NT2/D1 (cell line): ENCODE results near the gene KRTAP10-4.

Experiments
- DNase-seq: peaks from one replicate; pipeline ENCODE4 v3.0.0-alpha.2; 2011; ENCODE audit warnings: low read depth, low spot score
- H3K27me3 ChIP-seq: 2 replicates; pipeline ENCODE4 v1.6.0; 2011; ENCODE audit warnings: mild to moderate bottlenecking; ENCODE audit not compliant: insufficient read length, insufficient read depth
- H3K36me3 ChIP-seq: 2 replicates; pipeline ENCODE4 v1.6.1; 2011; ENCODE audit warnings: mild to moderate bottlenecking, low read length, mixed read lengths; ENCODE audit not compliant: insufficient read depth, insufficient read length
- H3K4me1 ChIP-seq: 2 replicates; pipeline ENCODE4 v1.5.1; 2011; ENCODE audit not compliant: insufficient read depth, insufficient read length
- H3K4me3 ChIP-seq: 2 replicates; pipeline ENCODE4 v1.5.1; 2011; ENCODE audit warnings: low read depth; ENCODE audit not compliant: insufficient read length
- H3K9ac ChIP-seq: 2 replicates; pipeline ENCODE4 v1.6.0; 2011; ENCODE audit warnings: low read depth; ENCODE audit not compliant: insufficient read length
- H3K9me3 ChIP-seq: 2 replicates; pipeline ENCODE4 v1.5.1; 2011; ENCODE audit warnings: mild to moderate bottlenecking, low read length; ENCODE audit not compliant: insufficient read depth
- SUZ12 ChIP-seq: IDR thresholded peaks from 2 replicates; pipeline ENCODE4 v1.6.1; 2011; ENCODE audit not compliant: insufficient read length, insufficient read depth; ENCODE audit errors: extremely low read depth
- YY1 ChIP-seq: IDR thresholded peaks from 2 replicates; pipeline ENCODE4 v1.6.1; 2011; ENCODE audit not compliant: insufficient read length, insufficient read depth
- ZNF274 ChIP-seq: IDR thresholded peaks from 2 replicates; pipeline ENCODE4 v1.6.1; 2011; ENCODE audit warnings: mild to moderate bottlenecking, low read depth, low read length

Gene KRTAP10-4

GRCh38 chr21:44531606-44532564 is 41.6 kb upstream of the KRTAP10-4 start:
- no peak for DNase-seq
- no peaks in the 10 kb centered on the region for H3K36me3 ChIP-seq

GRCh38 chr21:44532712-44533111 is 40.8 kb upstream of the KRTAP10-4 start:
- H3K4me1 ChIP-seq = no peaks in the 10 kb centered on the region

More at GRCh38 chr21:44531606-44532564, 41.6 kb upstream of the KRTAP10-4 start:
- H3K4me1 ChIP-seq = no peaks in the 10 kb centered on the region
- no peak overlapping the region for H3K9ac ChIP-seq
- no peaks in the 10 kb centered on the region for H3K27me3 ChIP-seq
- H3K4me3 ChIP-seq = no peak overlapping the region
- TF ChIP-seq ZNF274 (no peak), YY1 (no peak)
- H3K9me3 ChIP-seq = no peaks in the 10 kb centered on the region

GRCh38 chr21:44533121-44533890 is 40.2 kb upstream of the KRTAP10-4 start:
- no peak overlapping the region for H3K4me3 ChIP-seq
- DNase-seq = no peak
- H3K36me3 ChIP-seq = no peaks in the 10 kb centered on the region
- H3K9ac ChIP-seq = no peak overlapping the region
- H3K27me3 ChIP-seq = no peaks in the 10 kb centered on the region
- H3K4me1 ChIP-seq = no peaks in the 10 kb centered on the region
- no peaks in the 10 kb centered on the region for H3K9me3 ChIP-seq
- no peak for TF ChIP-seq YY1
- no peak for TF ChIP-seq ZNF274
- no peak for TF ChIP-seq SUZ12

More at GRCh38 chr21:44532712-44533111, 40.8 kb upstream of the KRTAP10-4 start:
- no peaks in the 10 kb centered on the region for H3K36me3 ChIP-seq
- H3K9me3 ChIP-seq = no peaks in the 10 kb centered on the region
- no peak for TF ChIP-seq SUZ12
- TF ChIP-seq ZNF274 = no peak
- no peak for TF ChIP-seq YY1
- H3K27me3 ChIP-seq = no peaks in the 10 kb centered on the region
- H3K4me3 ChIP-seq = no peak overlapping the region
- no peak overlapping the region for H3K9ac ChIP-seq
- DNase-seq = no peak

- DNase-seq = no peak
- no peak for TF ChIP-seq YY1
- no peak for TF ChIP-seq SUZ12
- no peak for TF ChIP-seq ZNF274
- H3K36me3 ChIP-seq = no peaks in the 10 kb centered on the region
Observed at GRCh38 chr21:44533891-44534627, 39.5 kb upstream of the KRTAP10-4 start.

GRCh38 chr21:44534688-44535087 is 38.8 kb upstream of the KRTAP10-4 start:
- no peak overlapping the region for H3K4me3 ChIP-seq
- H3K9ac ChIP-seq = no peak overlapping the region
- no peaks in the 10 kb centered on the region for H3K36me3 ChIP-seq
- H3K27me3 ChIP-seq = no peaks in the 10 kb centered on the region
- no peaks in the 10 kb centered on the region for H3K4me1 ChIP-seq
- no peak for TF ChIP-seq YY1
- TF ChIP-seq ZNF274 = no peak
- TF ChIP-seq SUZ12 = no peak
- DNase-seq = no peak
- H3K9me3 ChIP-seq = no peaks in the 10 kb centered on the region

More at GRCh38 chr21:44533891-44534627, 39.5 kb upstream of the KRTAP10-4 start:
- H3K9me3 ChIP-seq = no peaks in the 10 kb centered on the region
- no peak overlapping the region for H3K9ac ChIP-seq
- H3K4me1 ChIP-seq = no peaks in the 10 kb centered on the region
- no peaks in the 10 kb centered on the region for H3K27me3 ChIP-seq
- H3K4me3 ChIP-seq = no peak overlapping the region

GRCh38 chr21:44535963-44536362 is 37.6 kb upstream of the KRTAP10-4 start:
- no peak overlapping the region for H3K9ac ChIP-seq
- no peak for DNase-seq
- no peak for TF ChIP-seq ZNF274
- TF ChIP-seq YY1 = no peak
- no peak for TF ChIP-seq SUZ12
- H3K4me1 ChIP-seq = peaks cover 7% of the 10 kb centered on the region
- no peaks in the 10 kb centered on the region for H3K9me3 ChIP-seq
- H3K27me3 ChIP-seq = no peaks in the 10 kb centered on the region
- H3K36me3 ChIP-seq = no peaks in the 10 kb centered on the region
- no peak overlapping the region for H3K4me3 ChIP-seq
